Activated naive CD4-positive, alpha-beta T cell treated with anti-CD3 and anti-CD28 coated beads, Interleukin-2, amount 50 U/mL, for 16 hours (primary cell): ENCODE results near the gene SSNA1.

Experiments
- DNase-seq: peaks from one replicate; pipeline ENCODE4 v3.0.0-alpha.2; 2020

SSNA1 gene, protein sequence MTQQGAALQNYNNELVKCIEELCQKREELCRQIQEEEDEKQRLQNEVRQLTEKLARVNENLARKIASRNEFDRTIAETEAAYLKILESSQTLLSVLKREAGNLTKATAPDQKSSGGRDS

GRCh38 chr9:137188490-137189296 is at the start of gene SSNA1, which contains the start of gene ANAPC2:
TSS of gene SSNA1 (plus strand) at chr9:137188676. CDS start at chr9:137188727, 51 bp downstream.
TSS of gene ANAPC2 (minus strand) at chr9:137188560. CDS start at chr9:137188532, 28 bp downstream.
- DNase-seq = peak; percentile 93

DNA sequence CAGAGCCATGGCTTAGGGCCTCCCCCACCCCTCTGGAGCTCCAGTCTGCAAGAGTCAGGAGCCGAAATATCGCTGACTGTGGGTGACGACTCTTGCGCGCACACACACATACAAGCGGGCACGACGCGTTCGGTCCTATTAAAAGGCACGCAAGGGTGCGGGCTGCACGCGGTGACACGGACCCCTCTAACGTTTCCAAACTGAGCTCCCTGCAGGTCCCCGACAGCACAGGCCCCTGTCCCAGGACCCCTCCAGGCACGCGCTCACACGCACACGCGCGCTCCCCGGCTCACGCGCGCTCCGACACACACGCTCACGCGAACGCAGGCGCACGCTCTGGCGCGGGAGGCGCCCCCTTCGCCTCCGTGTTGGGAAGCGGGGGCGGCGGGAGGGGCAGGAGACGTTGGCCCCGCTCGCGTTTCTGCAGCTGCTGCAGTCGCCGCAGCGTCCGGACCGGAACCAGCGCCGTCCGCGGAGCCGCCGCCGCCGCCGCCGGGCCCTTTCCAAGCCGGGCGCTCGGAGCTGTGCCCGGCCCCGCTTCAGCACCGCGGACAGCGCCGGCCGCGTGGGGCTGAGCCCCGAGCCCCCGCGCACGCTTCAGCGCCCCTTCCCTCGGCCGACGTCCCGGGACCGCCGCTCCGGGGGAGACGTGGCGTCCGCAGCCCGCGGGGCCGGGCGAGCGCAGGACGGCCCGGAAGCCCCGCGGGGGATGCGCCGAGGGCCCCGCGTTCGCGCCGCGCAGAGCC is 49.6 kb upstream of the SSNA1 start, which contains the start of gene GRIN1:
GRIN1 (plus strand) TSS at position 433 of the 746 bp plus-strand sequence. CDS start 333 bp downstream, outside the sequence.
- peak; percentile 43 for DNase-seq

DNA sequence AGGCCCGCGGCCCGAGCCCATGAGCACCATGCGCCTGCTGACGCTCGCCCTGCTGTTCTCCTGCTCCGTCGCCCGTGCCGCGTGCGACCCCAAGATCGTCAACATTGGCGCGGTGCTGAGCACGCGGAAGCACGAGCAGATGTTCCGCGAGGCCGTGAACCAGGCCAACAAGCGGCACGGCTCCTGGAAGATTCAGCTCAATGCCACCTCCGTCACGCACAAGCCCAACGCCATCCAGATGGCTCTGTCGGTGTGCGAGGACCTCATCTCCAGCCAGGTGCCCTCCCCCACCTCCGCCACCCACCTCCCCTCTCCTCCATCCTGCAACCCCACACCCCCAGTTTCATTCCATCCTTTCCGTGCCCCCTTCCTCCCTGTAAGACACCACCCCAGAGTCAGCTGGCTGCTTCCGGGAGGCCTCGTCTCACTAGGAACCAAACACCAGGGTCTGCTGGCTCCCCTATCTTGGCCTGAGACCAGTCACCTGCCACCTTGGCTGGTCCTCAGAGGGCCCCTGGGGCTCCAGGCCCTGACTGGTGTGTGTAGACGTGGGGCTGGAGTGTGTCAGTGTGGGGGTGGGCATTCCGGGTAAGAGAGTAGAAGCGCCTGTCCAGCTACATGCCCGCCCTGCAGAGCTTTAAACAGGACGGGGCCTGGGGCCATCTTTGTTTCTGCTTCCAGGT is 48.9 kb upstream of the SSNA1 start:
- DNase-seq = no peak

GRCh38 chr9:137140151-137141012 is 48.1 kb upstream of the SSNA1 start:
- no peak for DNase-seq

DNA sequence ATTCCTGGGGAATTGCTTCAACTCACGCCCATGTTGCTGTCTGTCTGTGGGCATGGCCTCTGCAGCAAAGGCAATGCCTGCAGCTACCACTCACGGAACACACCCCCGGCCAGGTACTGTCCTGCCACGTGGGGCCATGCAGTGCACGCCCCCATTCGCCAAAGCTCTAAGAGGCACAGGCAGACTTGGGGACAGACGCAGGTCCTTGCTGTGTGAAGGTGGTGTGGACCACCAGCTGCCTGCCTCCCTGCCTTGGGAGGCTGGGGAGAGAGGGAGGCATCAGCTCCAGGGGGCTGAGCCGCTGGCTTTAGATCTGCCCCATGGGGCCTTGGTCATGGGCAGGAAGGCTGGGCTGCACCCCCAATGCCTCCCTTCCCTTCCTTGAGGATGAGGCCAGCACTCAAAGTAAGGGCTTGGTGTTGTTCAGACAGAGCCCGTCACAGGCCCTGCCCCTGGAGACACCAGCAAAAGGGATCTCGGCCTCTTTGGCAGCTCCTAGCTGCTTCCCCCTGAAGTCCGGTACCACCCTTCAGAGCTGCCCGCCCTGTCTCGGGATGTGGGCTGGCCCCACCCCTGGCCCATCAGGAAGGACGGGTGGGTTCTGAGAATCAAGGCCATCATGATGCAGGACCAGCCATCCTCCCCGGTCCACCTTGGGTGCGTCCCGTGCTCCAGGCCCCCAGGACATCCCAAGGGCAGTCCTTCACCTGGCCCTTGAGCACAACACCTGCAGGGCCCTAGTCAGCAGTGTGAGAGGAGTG is 47.2 kb upstream of the SSNA1 start:
- DNase-seq = no peak

GRCh38 chr9:137141976-137142936 is 46.2 kb upstream of the SSNA1 start:
- DNase-seq = no peak

- DNase-seq = no peak
Observed at GRCh38 chr9:137143459-137143858, 45.0 kb upstream of the SSNA1 start.

GRCh38 chr9:137145731-137146526 is 42.5 kb upstream of the SSNA1 start:
- no peak for DNase-seq

DNA sequence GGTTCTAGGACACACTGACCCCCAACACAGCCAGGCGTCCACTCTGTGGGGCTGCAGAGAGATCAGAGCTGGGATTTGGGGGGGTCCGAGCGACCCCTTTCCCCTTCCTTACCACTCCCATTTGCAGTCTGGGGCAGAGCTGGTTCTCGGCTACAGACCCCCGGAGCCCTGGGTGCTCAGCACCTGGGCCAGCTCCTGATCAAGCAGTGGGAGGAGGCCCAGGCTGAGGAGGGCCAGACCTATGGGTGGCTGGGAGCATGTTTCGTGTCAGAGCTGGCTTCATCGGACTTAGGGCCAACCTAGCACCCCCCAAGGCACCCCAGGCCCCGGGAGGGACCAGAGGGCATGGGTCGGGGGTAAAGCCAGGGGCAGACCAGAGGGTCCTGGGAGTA is 42.0 kb upstream of the SSNA1 start:
- DNase-seq = no peak

- DNase-seq = no peak
Observed at GRCh38 chr9:137147091-137147792, 41.2 kb upstream of the SSNA1 start.

- no peak for DNase-seq
Observed at GRCh38 chr9:137147793-137148160, 40.7 kb upstream of the SSNA1 start.

- no peak for DNase-seq
Observed at GRCh38 chr9:137148242-137148641, 40.2 kb upstream of the SSNA1 start.

DNA sequence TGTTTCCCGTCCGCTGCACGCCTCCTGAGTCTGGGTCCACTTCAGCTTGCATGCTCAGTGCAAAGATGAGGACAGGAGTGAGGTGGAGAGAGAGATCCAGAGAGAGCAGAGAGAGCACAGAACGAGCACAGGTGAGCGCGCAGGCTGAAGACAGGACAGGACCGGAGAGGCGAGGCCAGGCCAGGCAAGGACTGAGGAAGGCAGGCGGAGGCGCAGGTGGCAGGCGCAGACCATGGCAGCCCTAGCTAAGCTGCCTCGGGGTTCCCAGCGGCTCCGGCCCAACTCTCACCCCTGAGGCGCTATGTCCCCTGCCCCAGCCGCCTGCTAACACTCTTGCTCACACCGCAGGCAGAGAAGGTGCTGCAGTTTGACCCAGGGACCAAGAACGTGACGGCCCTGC is 39.8 kb upstream of the SSNA1 start:
- DNase-seq = no peak

DNA sequence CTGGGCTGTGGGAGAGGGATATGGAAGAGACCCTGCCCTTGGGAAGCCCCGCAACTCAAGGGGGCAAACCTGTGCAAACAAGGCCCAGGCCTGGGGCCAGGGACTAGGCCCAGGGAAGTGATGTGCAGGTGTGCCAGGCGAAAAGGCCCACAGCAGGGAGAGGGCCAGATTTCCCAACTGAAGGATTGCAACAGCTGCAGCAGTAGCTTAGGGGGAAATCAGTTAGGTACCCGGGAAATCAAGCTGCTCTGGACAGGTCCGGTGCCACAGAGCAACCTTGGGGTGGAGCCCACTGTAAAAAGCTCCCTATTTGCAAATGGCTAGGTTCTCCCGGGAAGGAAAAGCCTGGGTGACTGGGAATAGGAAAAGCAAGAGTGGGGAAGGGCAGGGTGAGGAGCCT is 39.1 kb upstream of the SSNA1 start:
- DNase-seq = no peak

DNA sequence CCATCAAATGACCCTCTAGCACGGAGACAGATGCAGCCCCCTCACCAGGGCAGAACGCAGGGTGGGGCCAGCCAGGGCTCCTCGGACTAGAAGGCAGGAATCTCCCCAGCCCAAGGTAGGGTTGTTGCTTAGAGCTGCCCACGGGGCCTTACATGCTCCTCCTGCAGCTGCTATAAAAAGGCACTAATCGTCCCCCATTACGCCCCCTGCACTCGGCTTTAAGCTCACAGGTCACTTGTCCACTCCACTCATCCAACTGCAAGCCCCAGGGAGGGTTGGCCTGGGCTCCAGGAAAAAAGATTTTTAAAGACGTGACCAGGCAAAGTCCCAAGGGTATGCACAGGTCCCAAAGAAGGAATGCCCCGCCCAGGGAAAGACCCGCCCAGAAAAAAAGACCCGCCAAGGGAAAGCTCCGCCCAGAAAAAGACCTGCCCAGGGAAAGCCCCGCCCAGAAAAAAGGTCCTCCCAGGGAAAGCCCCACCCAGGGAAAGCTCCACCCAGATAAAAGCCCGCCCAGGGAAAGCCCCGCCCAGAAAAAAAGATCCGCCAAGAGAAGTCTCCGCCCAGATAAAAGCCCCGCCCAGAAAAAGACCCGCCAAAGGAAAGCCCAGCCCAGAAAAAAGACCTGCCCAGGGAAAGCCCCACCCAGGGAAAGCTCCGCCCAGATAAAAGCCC is 38.4 kb upstream of the SSNA1 start:
- DNase-seq = no peak

- peak; percentile 37 for DNase-seq
Observed at GRCh38 chr9:137150617-137151457, 37.6 kb upstream of the SSNA1 start.

DNA sequence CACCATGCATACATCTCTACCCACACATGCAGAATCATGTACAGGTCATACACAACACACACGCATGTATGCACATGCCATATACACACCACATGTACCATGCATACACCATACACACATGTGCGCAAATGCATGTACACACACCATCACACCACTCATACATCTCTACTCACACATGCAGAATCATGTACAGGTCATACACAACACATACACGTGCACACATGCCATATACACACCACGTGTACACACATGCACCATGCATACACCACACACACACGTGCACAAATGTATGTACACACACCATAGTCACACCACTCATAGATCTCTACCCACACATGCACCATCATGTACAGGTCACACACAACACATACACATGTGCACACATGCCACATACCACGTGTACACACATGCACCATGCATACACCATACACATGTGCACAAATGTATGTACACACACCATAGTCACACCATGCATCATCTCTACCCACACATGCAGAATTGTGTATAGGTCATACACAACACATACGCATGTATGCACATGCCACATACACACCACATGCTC is 35.6 kb upstream of the SSNA1 start:
- no peak for DNase-seq
